ENCODE results near the gene FAM24B.
"Not testable (repeated sequence)": the region's sequence is repeated elsewhere in the genome, so short reads cannot be mapped to it uniquely, and the experiment has no call there.

Gene FAM24B

GRCh38 chr10:122879339-122880273 lies at the start of gene FAM24B:
Gene FAM24B (minus strand): TSS chr10:122879581. CDS start chr10:122850515, 29,066 bp downstream.
- in situ Hi-C loops (cut with HindIII; ENCODE audit: low sequenced_read_pairs) = loop anchor here (10.0 kb wide), 1 partner anchor 75 kb away; no protein-coding TSS in a partner anchor

GRCh38 chr10:122915700-122916099 lies 36.3 kb upstream of the FAM24B start:
- in situ Hi-C loops (cut with HindIII; ENCODE audit: low sequenced_read_pairs) = no loop called here

GRCh38 chr10:122911889-122912484 lies 32.6 kb upstream of the FAM24B start:
- in situ Hi-C loops (cut with HindIII; ENCODE audit: low sequenced_read_pairs) = no loop called here

- in situ Hi-C loops (cut with HindIII; ENCODE audit: low sequenced_read_pairs) = no loop called here
Observed at GRCh38 chr10:122910310-122910709, 30.9 kb upstream of the FAM24B start, which contains the start of gene FAM24A. Gene FAM24A (plus strand): TSS chr10:122910610. CDS start chr10:122911635, 1,025 bp downstream.

GRCh38 chr10:122903861-122904260 lies 24.5 kb upstream of the FAM24B start:
- in situ Hi-C loops (cut with HindIII; ENCODE audit: low sequenced_read_pairs) = not testable (repeated sequence)

GRCh38 chr10:122894261-122894944 lies 15.0 kb upstream of the FAM24B start:
- in situ Hi-C loops (cut with HindIII; ENCODE audit: low sequenced_read_pairs) = no loop called here

GRCh38 chr10:122884166-122884565 lies 4.8 kb upstream of the FAM24B start:
- in situ Hi-C loops (cut with HindIII; ENCODE audit: low sequenced_read_pairs) = loop anchor here (10.0 kb wide), 1 partner anchor 79 kb away; no protein-coding TSS in a partner anchor

- in situ Hi-C loops (cut with HindIII; ENCODE audit: low sequenced_read_pairs) = loop anchor here (10.0 kb wide), 1 partner anchor 78 kb away; no protein-coding TSS in a partner anchor
Observed at GRCh38 chr10:122882766-122883165, 3.4 kb upstream of the FAM24B start.

GRCh38 chr10:122878799-122879338 lies 512 bp downstream of the FAM24B start:
- in situ Hi-C loops (cut with HindIII; ENCODE audit: low sequenced_read_pairs) = no loop called here

GRCh38 chr10:122877264-122877663 lies 2.1 kb downstream of the FAM24B start:
- in situ Hi-C loops (cut with HindIII; ENCODE audit: low sequenced_read_pairs) = no loop called here

- in situ Hi-C loops (cut with HindIII; ENCODE audit: low sequenced_read_pairs) = no loop called here
Observed at GRCh38 chr10:122876467-122876855, 2.9 kb downstream of the FAM24B start.

- in situ Hi-C loops (cut with HindIII; ENCODE audit: low sequenced_read_pairs) = no loop called here
Observed at GRCh38 chr10:122875843-122876466, 3.4 kb downstream of the FAM24B start.

GRCh38 chr10:122871947-122872346 lies 7.4 kb downstream of the FAM24B start:
- in situ Hi-C loops (cut with HindIII; ENCODE audit: low sequenced_read_pairs) = not testable (repeated sequence)

GRCh38 chr10:122868768-122869167 lies 10.6 kb downstream of the FAM24B start:
- in situ Hi-C loops (cut with HindIII; ENCODE audit: low sequenced_read_pairs) = not testable (repeated sequence)

GRCh38 chr10:122866757-122867482 lies 12.5 kb downstream of the FAM24B start:
- in situ Hi-C loops (cut with HindIII; ENCODE audit: low sequenced_read_pairs) = not testable (repeated sequence)

GRCh38 chr10:122864901-122865300 lies 14.5 kb downstream of the FAM24B start:
- in situ Hi-C loops (cut with HindIII; ENCODE audit: low sequenced_read_pairs) = no loop called here

- in situ Hi-C loops (cut with HindIII; ENCODE audit: low sequenced_read_pairs) = no loop called here
Observed at GRCh38 chr10:122864194-122864592, 15.2 kb downstream of the FAM24B start.

- in situ Hi-C loops (cut with HindIII; ENCODE audit: low sequenced_read_pairs) = no loop called here
Observed at GRCh38 chr10:122863216-122864193, 15.9 kb downstream of the FAM24B start.

Data from endothelial cell of hepatic sinusoid (primary cell).